HepG2 (cell line): ENCODE data around the gene MPC1. TPM values are rescaled to one million over a fixed set of nuclear protein-coding genes. Genes with fewer than 3 reads are reported as not detected.

ENCODE experiments used
- CTCF ChIP-seq: sonication (generic); formaldehyde crosslinking; IDR thresholded peaks from 2 replicates; pipeline ENCODE4 v1.5.0; 2020; ENCODE audit warnings: mild to moderate bottlenecking, missing genetic modification reagents, moderate library complexity
- ELF1 ChIP-seq: sonication (generic); formaldehyde crosslinking; IDR thresholded peaks from 2 replicates; pipeline ENCODE4 v1.4.0; 2020; ENCODE audit warnings: missing genetic modification reagents
- HNRNPUL1 ChIP-seq: fragments of 200-400 bp; formaldehyde crosslinking; IDR thresholded peaks from 2 replicates; pipeline ENCODE4 v1.6.1; 2017; ENCODE audit warnings: low read depth, mild to moderate bottlenecking, low read length, moderate library complexity
- HOXA5 ChIP-seq: sonication (generic); formaldehyde crosslinking; IDR thresholded peaks from 2 replicates; pipeline ENCODE4 v1.4.0; 2020; ENCODE audit warnings: missing genetic modification reagents
- KAT7 ChIP-seq: IDR thresholded peaks from 2 replicates; pipeline ENCODE4 v1.6.1; 2018; ENCODE audit warnings: borderline replicate concordance, missing compliant biosample characterization
- KLF6 ChIP-seq: IDR thresholded peaks from 2 replicates; pipeline ENCODE4 v1.8.0; 2016; ENCODE audit warnings: missing biosample characterization, missing genetic modification reagents
- NFIB ChIP-seq: sonication (generic); formaldehyde crosslinking; IDR thresholded peaks from 2 replicates; pipeline ENCODE4 v1.9.0; 2021; ENCODE audit warnings: missing genetic modification reagents, mild to moderate bottlenecking, borderline replicate concordance
- PCBP1 ChIP-seq: fragments of 200-400 bp; formaldehyde crosslinking; IDR thresholded peaks from 2 replicates; pipeline ENCODE4 v1.6.1; 2017; ENCODE audit warnings: mild to moderate bottlenecking, low read depth, low read length, borderline replicate concordance
- REL ChIP-seq: sonication (generic); formaldehyde crosslinking; conservative IDR thresholded peaks from 2 replicates; pipeline ENCODE4 v1.8.0; 2022; ENCODE audit warnings: mild to moderate bottlenecking, missing genetic modification reagents, moderate library complexity
- REST ChIP-seq, 2 experiments: IDR thresholded peaks; 2 replicates each; pipeline ENCODE4 v1.6.1; 2011 to 2012; ENCODE audit warnings: low read length in 2 of 2, borderline replicate concordance in 1 of 2, low read depth in 1 of 2, mild to moderate bottlenecking in 1 of 2, moderate library complexity in 1 of 2
- SOX6 ChIP-seq, 2 experiments: fragments of 450-650 bp in 1 of 2; sonication (generic) in 1 of 2; formaldehyde crosslinking in 1 of 2; IDR thresholded peaks; 2 replicates each; pipeline versions ENCODE4 v1.4.0 to v1.6.1; 2017 to 2020; ENCODE audit warnings: antibody characterized with exemption in 1 of 2, mild to moderate bottlenecking in 1 of 2, missing genetic modification reagents in 1 of 2
- TAF15 ChIP-seq: fragments of 200-400 bp; formaldehyde crosslinking; IDR thresholded peaks from one replicate; pipeline ENCODE4 v1.6.1; 2018; ENCODE audit warnings: mild to moderate bottlenecking, low read depth, low read length; ENCODE audit not compliant: poor library complexity, severe bottlenecking
- THAP11 ChIP-seq: IDR thresholded peaks from 2 replicates; pipeline ENCODE4 v1.6.1; 2016; ENCODE audit warnings: missing biosample characterization, missing genetic modification reagents
- ZBTB43 ChIP-seq: sonication (generic); formaldehyde crosslinking; conservative IDR thresholded peaks from 2 replicates; pipeline ENCODE4 v1.4.0; 2020; ENCODE audit warnings: missing genetic modification reagents
- ZMAT3 ChIP-seq: sonication (generic); formaldehyde crosslinking; conservative IDR thresholded peaks from 2 replicates; pipeline ENCODE4 v1.7.0; 2021; ENCODE audit warnings: missing genetic modification reagents
- ZNF235 ChIP-seq: sonication (generic); formaldehyde crosslinking; IDR thresholded peaks from 2 replicates; pipeline ENCODE4 v1.8.1; 2023; ENCODE audit warnings: mild to moderate bottlenecking, missing genetic modification reagents, borderline replicate concordance
- ZNF605 ChIP-seq: sonication (generic); formaldehyde crosslinking; IDR thresholded peaks from 2 replicates; pipeline ENCODE4 v1.8.0; 2022; ENCODE audit warnings: mild to moderate bottlenecking, missing genetic modification reagents
- ZNF770 ChIP-seq: sonication (generic); formaldehyde crosslinking; IDR thresholded peaks from 2 replicates; pipeline ENCODE4 v1.5.0; 2020; ENCODE audit warnings: mild to moderate bottlenecking, missing genetic modification reagents
- ZNF781 ChIP-seq: sonication (generic); formaldehyde crosslinking; IDR thresholded peaks from 2 replicates; pipeline ENCODE4 v1.5.1; 2020; ENCODE audit warnings: borderline replicate concordance, mild to moderate bottlenecking, missing genetic modification reagents; ENCODE audit errors: not compliant biosample characterization
- ZNF850 ChIP-seq: sonication (generic); formaldehyde crosslinking; conservative IDR thresholded peaks from 2 replicates; pipeline ENCODE4 v1.9.0; 2021; ENCODE audit warnings: mild to moderate bottlenecking, missing genetic modification reagents
- polyA plus RNA-seq, 8 experiments: library from polyadenylated mRNA; depleted of rRNA in 3 of 8; stranded (reverse) in 7 of 8; unstranded in 1 of 8; fragments of >200 nt; fragmentation: Illumina TruSeq in 4 of 8; extraction: Trizol in 4 of 8; gene quantifications; 2 replicates each; pipeline versions ENCODE4 v1.2.1 to v1.2.3, GENCODE V29; 2011 to 2016; ENCODE audit warnings: low read depth in 4 of 8, missing spikeins in 1 of 8, mixed read lengths in 1 of 8; ENCODE audit not compliant: insufficient read depth in 1 of 8
- total RNA-seq, 5 experiments: library from RNA; depleted of rRNA; stranded (reverse); fragments of >200 nt; fragmentation: Illumina TruSeq; extraction: Trizol; gene quantifications; 2 replicates each; pipeline ENCODE4 v1.2.3, GENCODE V29; 2016; ENCODE audit warnings: low read depth in 1 of 5

Gene MPC1
- total and polyA plus RNA-seq, 2 of the 13 experiments (the other 11 are each of a cell fraction or from before 2014, with no cell fraction given): 189 to 214 TPM

- no peak for TF ChIP-seq NFIB (CRISPR knock-in tag)
- no peak for TF ChIP-seq TAF15
- peak; percentile 70 for TF ChIP-seq KLF6
- peak; percentile 87; the same call in 1 of the 2 replicates for TF ChIP-seq HOXA5
- peak in 1 of 2 experiments; percentile 60; a peak in 1 of 4 replicates for TF ChIP-seq REST (IDR thresholded peaks at IDR 0.05; ENCODE audit: borderline replicate concordance in 1 of 2, low read depth in 1 of 2, low read length in 2 of 2)
- no peak for TF ChIP-seq ZNF781 (CRISPR knock-in tag)
- TF ChIP-seq CTCF (CRISPR knock-in tag): no peak
- no peak for TF ChIP-seq SOX6 (IDR thresholded peaks at IDR 0.05)
- peak; percentile 96 for TF ChIP-seq SOX6 (CRISPR knock-in tag; IDR thresholded peaks at IDR 0.05)
- peak; percentile 58 for TF ChIP-seq ZNF770 (CRISPR knock-in tag)
- TF ChIP-seq HNRNPUL1: peak; percentile 17; the same call in 1 of the 2 replicates
- peak; percentile 67 for TF ChIP-seq THAP11 (CRISPR knock-in tag)
- no peak for TF ChIP-seq REL (CRISPR knock-in tag)
- TF ChIP-seq ZNF235 (CRISPR knock-in tag): no peak
- peak; percentile 46 for TF ChIP-seq KAT7
- TF ChIP-seq PCBP1: no peak
- TF ChIP-seq ZNF605 (CRISPR knock-in tag): peak; percentile 71
- peak; percentile 60 for TF ChIP-seq ELF1 (CRISPR knock-in tag)
- TF ChIP-seq ZMAT3 (CRISPR knock-in tag): peak; percentile 68; the same call in 1 of the 2 replicates
- peak; percentile 79 for TF ChIP-seq ZBTB43
- no peak for TF ChIP-seq ZNF850 (CRISPR knock-in tag)
These were observed 5.0 kb upstream of the MPC1 start (continued) for GRCh38 chr6:166387642-166388289.
